Head of caudate nucleus (tissue), 42 donors: ENCODE results near the gene ZNF343.
"Not testable (repeated sequence)": the region's sequence is repeated elsewhere in the genome, so short reads cannot be mapped to it uniquely, and the experiment has no call there.

Experiments used
- DNase-seq, 42 donors: peaks; one replicate each; pipeline versions ENCODE4 v3.0.0 to v3.0.0-alpha.2; 2020 to 2021; ENCODE audit warnings: mixed read lengths in 7 of 42
- intact Hi-C: fragments of 100-400 bp; cut with DNase I; formaldehyde crosslinking; loops from one replicate; pipeline ENCODE4 v1.15.0; 2022

Gene ZNF343

GRCh38 chr20:2523919-2524708 lies 15.4 kb upstream of the ZNF343 start:
- intact Hi-C loops, result no loop called here

GRCh38 chr20:2522826-2523429 lies 14.2 kb upstream of the ZNF343 start:
- DNase-seq, intact Hi-C loops: not testable (repeated sequence)

More at GRCh38 chr20:2523919-2524708, 15.4 kb upstream of the ZNF343 start:
- peak; percentile 79 to 98 (median 93) for DNase-seq

GRCh38 chr20:2521369-2522305 lies 12.9 kb upstream of the ZNF343 start:
- intact Hi-C loops, result no loop called here
- DNase-seq, result peak in 36 of 42 donors; percentile 23 to 85 (median 60)

DNA sequence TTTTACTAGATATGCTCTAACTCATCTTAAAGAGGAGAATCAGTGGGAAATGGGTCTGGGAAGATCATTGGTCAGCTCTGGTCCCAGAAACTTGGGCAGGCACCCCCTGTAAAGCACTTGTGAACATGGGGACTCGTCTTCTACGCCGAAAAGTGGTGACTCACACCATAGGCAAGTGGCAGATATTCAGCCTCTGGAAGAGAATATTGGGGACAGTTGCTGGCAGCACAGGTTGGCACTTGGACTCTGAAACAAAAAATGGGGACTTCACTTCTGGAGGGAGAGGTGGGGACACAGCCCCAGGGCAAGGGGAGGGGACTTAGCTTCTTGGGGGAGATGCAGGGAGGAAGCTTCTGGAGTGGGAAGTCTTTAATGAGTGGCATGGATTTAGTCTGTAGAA lies 11.9 kb upstream of the ZNF343 start:
- intact Hi-C loops, result no loop called here
- no peak for DNase-seq

GRCh38 chr20:2519115-2519809 lies 10.5 kb upstream of the ZNF343 start:
- DNase-seq, result no peak
- intact Hi-C loops, result no loop called here

DNA sequence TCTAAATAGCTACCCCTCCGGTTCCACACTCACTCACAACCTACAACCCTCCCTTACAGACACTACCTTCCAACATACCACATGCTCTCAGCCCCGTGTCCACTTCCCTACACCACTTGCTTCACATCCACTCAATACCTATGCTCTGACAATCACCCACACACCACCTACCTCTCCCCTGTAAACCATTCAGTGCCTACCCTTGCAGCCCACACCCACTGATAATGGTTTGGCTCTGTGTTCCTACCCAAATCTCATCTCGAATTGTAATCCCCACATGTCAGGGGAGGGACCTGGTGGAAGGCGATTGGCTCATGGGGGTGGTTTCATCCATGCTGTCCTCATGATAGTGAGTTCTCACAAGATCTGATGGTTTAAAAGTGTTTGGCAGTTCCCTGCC lies 9.8 kb upstream of the ZNF343 start:
- intact Hi-C loops, result no loop called here
- no peak for DNase-seq

GRCh38 chr20:2518096-2518495 lies 9.4 kb upstream of the ZNF343 start:
- DNase-seq, result no peak

GRCh38 chr20:2516399-2516798 lies 7.7 kb upstream of the ZNF343 start:
- DNase-seq, result no peak
- intact Hi-C loops, result no loop called here

More at GRCh38 chr20:2518096-2518495, 9.4 kb upstream of the ZNF343 start:
- intact Hi-C loops, result no loop called here

DNA sequence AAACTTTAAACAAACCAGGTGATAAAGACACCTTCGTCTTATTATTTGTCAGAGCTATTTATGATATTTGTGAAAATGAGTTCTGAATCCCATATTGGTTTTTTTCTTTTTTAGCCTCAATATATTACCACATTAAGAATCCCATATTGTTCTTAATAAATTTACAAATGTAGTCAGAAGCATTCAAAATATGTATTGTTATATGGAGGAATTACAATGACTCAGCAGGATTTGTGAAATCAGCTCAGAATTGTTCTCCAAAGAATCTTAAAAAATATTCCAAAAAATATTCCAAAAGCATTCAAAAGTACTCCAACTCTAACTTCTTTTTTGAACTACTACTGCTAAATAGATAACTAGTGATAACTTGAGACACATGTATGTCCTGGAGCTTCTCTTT lies 6.5 kb upstream of the ZNF343 start:
- intact Hi-C loops, result no loop called here

GRCh38 chr20:2509794-2510193 lies 1.1 kb upstream of the ZNF343 start:
- intact Hi-C loops, result loop anchor here (5.0 kb wide), 1 partner anchor 37 kb away; the partner anchor contains the start of gene SNRPB
- no peak for DNase-seq

More for the DNA sequence above, 6.5 kb upstream of the ZNF343 start:
- no peak for DNase-seq

DNA sequence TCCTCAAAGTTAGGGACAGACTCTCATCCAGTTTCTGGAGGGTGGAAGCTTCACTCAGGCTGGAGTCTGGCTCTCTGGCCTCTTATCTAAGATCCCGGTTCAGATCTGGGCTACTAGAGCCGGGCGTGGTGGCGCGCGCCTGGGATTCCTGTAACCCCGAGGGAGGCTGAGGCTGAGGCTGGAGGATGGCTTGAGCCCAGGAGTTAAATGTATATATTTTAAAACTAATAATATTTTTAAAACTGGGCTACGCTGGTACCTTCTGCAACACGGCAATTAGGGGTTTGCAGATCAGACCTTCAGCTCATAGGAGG lies 710 bp upstream of the ZNF343 start:
- peak in 1 of 42 donors; percentile 21 for DNase-seq
- intact Hi-C loops, result no loop called here

GRCh38 chr20:2507875-2508630 lies 662 bp downstream of the ZNF343 start:
- DNase-seq, result peak in 7 of 42 donors; percentile 14 to 40 (median 20)
- intact Hi-C loops, result no loop called here

GRCh38 chr20:2507464-2507863 lies 1.3 kb downstream of the ZNF343 start:
- DNase-seq, result no peak
- intact Hi-C loops, result no loop called here

DNA sequence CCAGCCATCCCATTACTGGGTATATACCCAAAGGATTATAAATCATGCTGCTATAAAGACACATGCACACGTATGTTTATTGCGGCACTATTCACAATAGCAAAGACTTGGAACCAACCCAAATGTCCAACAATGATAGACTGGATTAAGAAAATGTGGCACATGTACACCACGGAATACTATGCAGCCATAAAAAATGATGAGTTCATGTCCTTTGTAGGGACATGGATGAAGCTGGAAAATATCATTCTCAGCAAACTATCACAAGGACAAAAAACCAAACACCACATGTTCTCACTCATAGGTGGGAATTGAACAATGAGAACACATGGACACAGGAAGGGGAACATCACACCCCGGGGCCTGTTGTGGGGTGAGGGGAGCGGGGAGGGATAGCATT lies 2.3 kb downstream of the ZNF343 start:
- DNase-seq, intact Hi-C loops: not testable (repeated sequence)

- intact Hi-C loops, result not testable (repeated sequence)
These were observed 3.9 kb downstream of the ZNF343 start for GRCh38 chr20:2504803-2505202.

DNA sequence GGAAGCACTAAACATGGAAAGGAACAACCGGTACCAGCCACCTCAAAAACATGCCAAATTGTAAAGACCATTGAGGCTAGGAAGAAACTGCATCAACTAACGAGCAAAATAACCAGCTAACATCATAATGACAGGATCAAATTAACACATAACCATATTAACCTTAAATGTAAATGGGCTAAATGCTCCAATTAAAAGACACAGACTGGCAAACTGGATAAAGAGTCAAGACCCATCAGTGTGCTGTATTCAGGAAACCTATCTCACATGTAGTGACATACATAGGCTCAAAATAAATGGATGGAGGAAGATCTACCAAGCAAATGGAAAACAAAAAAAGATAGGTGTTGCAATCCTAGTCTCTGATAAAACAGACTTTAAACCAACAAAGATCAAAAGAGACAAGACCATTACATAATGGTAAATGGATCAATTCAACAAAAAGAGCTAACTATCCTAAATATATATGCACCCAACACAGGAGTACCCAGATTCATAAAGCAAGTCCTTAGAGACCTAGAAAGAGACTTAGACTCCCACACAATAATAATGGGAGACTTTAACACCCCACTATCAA lies 5.8 kb downstream of the ZNF343 start:
- intact Hi-C loops, DNase-seq: not testable (repeated sequence)

More at GRCh38 chr20:2504803-2505202, 3.9 kb downstream of the ZNF343 start:
- DNase-seq, result not testable (repeated sequence)

GRCh38 chr20:2485661-2486060 lies 23.1 kb downstream of the ZNF343 start:
- intact Hi-C loops, result no loop called here
- no peak for DNase-seq

DNA sequence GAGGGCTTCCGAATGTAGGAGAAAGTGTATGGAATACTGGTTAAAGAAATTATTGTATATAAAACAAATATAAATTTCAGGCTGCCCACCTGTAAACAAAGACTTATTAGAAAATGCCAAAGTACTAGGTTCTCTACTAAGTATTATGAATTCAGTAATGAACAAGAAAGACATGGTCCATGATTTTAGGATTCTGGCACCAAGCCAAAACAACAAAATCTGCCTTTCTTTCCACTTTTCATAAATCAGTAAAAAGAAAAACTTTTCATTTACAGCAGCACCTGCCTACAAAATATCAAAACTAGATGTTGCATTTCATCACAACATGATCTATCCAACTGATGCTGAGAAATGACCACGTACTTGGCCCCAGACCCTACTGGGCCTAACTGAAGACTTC lies 23.6 kb downstream of the ZNF343 start:
- DNase-seq, result no peak

More for the DNA sequence above, 23.6 kb downstream of the ZNF343 start:
- intact Hi-C loops, result no loop called here
